K562 (cell line): ENCODE measurements around the gene GHITM. TPM values are rescaled to one million over a fixed set of nuclear protein-coding genes. Genes with fewer than 3 reads are reported as not detected.
A peak's percentile ranks its signal among the peaks of the same experiment; 100 is the strongest.

Source experiments
- BCLAF1 ChIP-seq, 2 experiments: fragments of 450-650 bp in 1 of 2; IDR thresholded peaks; 2 replicates each; pipeline ENCODE4 v1.6.1; 2011 to 2017; ENCODE audit warnings: low read depth in 2 of 2, antibody characterized with exemption in 1 of 2, borderline replicate concordance in 1 of 2, low read length in 1 of 2, mild to moderate bottlenecking in 1 of 2, mixed read lengths in 1 of 2; ENCODE audit not compliant: control insufficient read depth in 1 of 2
- BRD4 ChIP-seq: fragments of 200-600 bp; sonication (generic); IDR thresholded peaks from 2 replicates; pipeline ENCODE4 v1.6.1; 2017; ENCODE audit warnings: inconsistent platforms
- ELK1 ChIP-seq: sonication (generic); formaldehyde crosslinking; IDR thresholded peaks from 2 replicates; pipeline ENCODE4 v1.8.1; 2022; ENCODE audit warnings: missing genetic modification reagents
- GTF2F1 ChIP-seq: IDR thresholded peaks from 2 replicates; pipeline ENCODE4 v1.6.1; 2011; ENCODE audit warnings: low read depth, low read length, improper control_type of control experiment
- HEY1 ChIP-seq: fragments of 250-450 bp; sonication (Bioruptor Pico); IDR thresholded peaks from 2 replicates; pipeline ENCODE4 v1.5.0; 2020; ENCODE audit warnings: mild to moderate bottlenecking, moderate library complexity, borderline replicate concordance
- HSF4 ChIP-seq: fragments of 250-450 bp; sonication (Bioruptor Pico); IDR thresholded peaks from 2 replicates; pipeline ENCODE4 v2.1.2; 2022; ENCODE audit warnings: mild to moderate bottlenecking, moderate library complexity, borderline replicate concordance
- NFE2 ChIP-seq: IDR thresholded peaks from 2 replicates; pipeline ENCODE4 v1.6.1; 2014; ENCODE audit warnings: antibody characterized with exemption, low read depth
- NR2C2 ChIP-seq, 2 experiments: fragments of 200-800 bp in 1 of 2; sonication (Bioruptor generic) in 1 of 2; sonication (generic) in 1 of 2; formaldehyde crosslinking in 1 of 2; IDR thresholded peaks; 2 replicates each; pipeline versions ENCODE4 v1.6.1 to v1.8.0; 2016 to 2022; ENCODE audit warnings: mild to moderate bottlenecking in 1 of 2, missing compliant biosample characterization in 1 of 2, missing genetic modification characterization in 1 of 2, missing genetic modification reagents in 1 of 2
- PHF21A ChIP-seq: fragments of 450-650 bp; IDR thresholded peaks from 2 replicates; pipeline ENCODE4 v1.6.1; 2017; ENCODE audit warnings: low read depth, borderline replicate concordance
- POLR2B ChIP-seq: fragments of 450-650 bp; IDR thresholded peaks from 2 replicates; pipeline ENCODE4 v1.6.1; 2018; ENCODE audit warnings: low read depth; ENCODE audit not compliant: partially characterized antibody
- PURB ChIP-seq: sonication (generic); formaldehyde crosslinking; IDR thresholded peaks from 2 replicates; pipeline ENCODE4 v1.9.0; 2021; ENCODE audit warnings: low read depth, mild to moderate bottlenecking, missing genetic modification reagents
- RB1 ChIP-seq: fragments of 450-650 bp; IDR thresholded peaks from 2 replicates; pipeline ENCODE4 v1.6.1; 2017; ENCODE audit warnings: low read depth, mild to moderate bottlenecking
- SMARCE1 ChIP-seq: fragments of 450-650 bp; IDR thresholded peaks from 2 replicates; pipeline ENCODE4 v1.7.1; 2016; ENCODE audit warnings: mild to moderate bottlenecking
- SMC3 ChIP-seq: conservative IDR thresholded peaks from 2 replicates; pipeline ENCODE4 v1.6.1; 2011; ENCODE audit warnings: low read depth, low read length, improper control_type of control experiment; ENCODE audit not compliant: insufficient read depth
- TAF9B ChIP-seq: fragments of 450-650 bp; IDR thresholded peaks from 2 replicates; pipeline ENCODE4 v1.6.1; 2018; ENCODE audit warnings: mild to moderate bottlenecking; ENCODE audit not compliant: partially characterized antibody
- YBX1 ChIP-seq: fragments of 450-650 bp; IDR thresholded peaks from 2 replicates; pipeline ENCODE4 v1.7.1; 2016; ENCODE audit warnings: mild to moderate bottlenecking
- ZBTB34 ChIP-seq: fragments of 250-450 bp; sonication (Bioruptor Pico); IDR thresholded peaks from 2 replicates; pipeline ENCODE4 v1.8.0; 2021; ENCODE audit warnings: mild to moderate bottlenecking, moderate library complexity
- ZBTB8A ChIP-seq: fragments of 450-650 bp; IDR thresholded peaks from 2 replicates; pipeline ENCODE4 v1.6.1; 2018; ENCODE audit warnings: mild to moderate bottlenecking, moderate library complexity; ENCODE audit not compliant: partially characterized antibody
- ZNF280A ChIP-seq: fragments of 450-650 bp; IDR thresholded peaks from 2 replicates; pipeline ENCODE4 v1.6.1; 2018; ENCODE audit warnings: mild to moderate bottlenecking, low read depth; ENCODE audit not compliant: partially characterized antibody
- ZNF644 ChIP-seq: fragments of 200-800 bp; sonication (Bioruptor generic); IDR thresholded peaks from 2 replicates; pipeline ENCODE4 v1.6.1; 2016; ENCODE audit warnings: low read depth, missing genetic modification characterization, missing compliant biosample characterization
- polyA plus RNA-seq, 8 experiments: library from polyadenylated mRNA; depleted of rRNA in 4 of 8; stranded (reverse) in 5 of 8; unstranded in 3 of 8; fragments of >200 nt; fragmentation: Nextera tagmentation in 2 of 8; fragmentation: Illumina TruSeq in 1 of 8; extraction: Ambion mirVana in 2 of 8; extraction: Trizol in 1 of 8; gene quantifications; 2 replicates each; pipeline versions ENCODE4 v1.2.1 to v1.2.3, GENCODE V29; 2011 to 2014; ENCODE audit warnings: inconsistent platforms in 1 of 8, missing spikeins in 1 of 8
- total RNA-seq, 7 experiments: library from RNA; depleted of rRNA in 6 of 7; stranded (reverse); fragments of >200 nt in 6 of 7; fragmentation: Illumina TruSeq in 2 of 7; extraction: Trizol in 2 of 7; gene quantifications; 2 replicates each; pipeline versions ENCODE4 v1.2.1 to v1.2.3, GENCODE V29; 2011 to 2021; ENCODE audit warnings: low replicate concordance in 1 of 7

The GHITM gene
- total and polyA plus RNA-seq, 9 of the 15 experiments (the other 6 are each of a cell fraction or from before 2014, with no cell fraction given), result 322 to 1,258 (median 386) TPM

GRCh38 chr10:84139126-84140035 is at the start of gene GHITM (continued):
- no peak for TF ChIP-seq BCLAF1 (IDR thresholded peaks at IDR 0.05; ENCODE audit: borderline replicate concordance in 1 of 2, control insufficient read depth in 1 of 2, low read depth in 2 of 2, low read length in 1 of 2)
- TF ChIP-seq PHF21A, result peak; percentile 61; the same call in 1 of the 2 replicates
- no peak for TF ChIP-seq YBX1
- TF ChIP-seq SMARCE1, result peak; percentile 41; the same call in 1 of the 2 replicates
- TF ChIP-seq PURB (CRISPR knock-in tag), result no peak; the same call in 1 of the 2 replicates
- no peak for TF ChIP-seq ZBTB8A
- no peak for TF ChIP-seq HEY1 (CRISPR knock-in tag)
- TF ChIP-seq ELK1 (CRISPR knock-in tag), result no peak
- peak; percentile 51; the same call in 1 of the 2 replicates for TF ChIP-seq GTF2F1
- no peak for TF ChIP-seq ZBTB34
- TF ChIP-seq NFE2, result peak; percentile 96
- TF ChIP-seq RB1, result peak; percentile 84; the same call in 1 of the 2 replicates
- TF ChIP-seq TAF9B, result peak; percentile 80
- TF ChIP-seq SMC3, result no peak
- peak; percentile 90 for TF ChIP-seq BRD4
- no peak for TF ChIP-seq HSF4 (CRISPR knock-in tag)
- TF ChIP-seq ZNF280A, result no peak
- peak; percentile 80 for TF ChIP-seq NR2C2 (CRISPR knock-in tag; IDR thresholded peaks at IDR 0.05)
- TF ChIP-seq NR2C2 (tag; IDR thresholded peaks at IDR 0.05), result peak; percentile 97
- TF ChIP-seq ZNF644 (tag), result peak; percentile 86; the same call in 1 of the 2 replicates
- peak; percentile 93 for TF ChIP-seq POLR2B
